GM12891 (cell line): ENCODE results near the gene PCDH1.

ENCODE experiments used
- DNase-seq: peaks from one replicate; pipeline ENCODE4 v3.0.0; 2011; ENCODE audit warnings: low spot score; ENCODE audit not compliant: insufficient read length
- FAIRE-seq: peaks from 2 replicates; lab custom pipeline; 2011; peaks lifted over from hg19 to GRCh38; lab: Jason Lieb, UNC
- PAX5 ChIP-seq: IDR thresholded peaks from 2 replicates; pipeline ENCODE4 v1.6.1; 2011; ENCODE audit warnings: low read length, moderate library complexity, mild to moderate bottlenecking; ENCODE audit not compliant: insufficient read depth, severe bottlenecking
- POLR2A ChIP-seq: IDR thresholded peaks from 2 replicates; pipeline ENCODE4 v1.6.1; 2011; ENCODE audit warnings: low read depth, low read length, control low read depth
- POLR2AphosphoS5 ChIP-seq: IDR thresholded peaks from 2 replicates; pipeline ENCODE4 v1.6.1; 2011; ENCODE audit warnings: low read depth, low read length, control low read depth
- POU2F2 ChIP-seq: IDR thresholded peaks from 2 replicates; pipeline ENCODE4 v1.6.1; 2011; ENCODE audit warnings: low read depth, mild to moderate bottlenecking, control low read depth, low read length, moderate library complexity
- SPI1 ChIP-seq: IDR thresholded peaks from 2 replicates; pipeline ENCODE4 v1.6.1; 2011; ENCODE audit warnings: low read depth, low read length, control low read depth
- TAF1 ChIP-seq: IDR thresholded peaks from 2 replicates; pipeline ENCODE4 v1.6.1; 2011; ENCODE audit warnings: low read depth, low read length, control low read depth

PCDH1 gene

DNA sequence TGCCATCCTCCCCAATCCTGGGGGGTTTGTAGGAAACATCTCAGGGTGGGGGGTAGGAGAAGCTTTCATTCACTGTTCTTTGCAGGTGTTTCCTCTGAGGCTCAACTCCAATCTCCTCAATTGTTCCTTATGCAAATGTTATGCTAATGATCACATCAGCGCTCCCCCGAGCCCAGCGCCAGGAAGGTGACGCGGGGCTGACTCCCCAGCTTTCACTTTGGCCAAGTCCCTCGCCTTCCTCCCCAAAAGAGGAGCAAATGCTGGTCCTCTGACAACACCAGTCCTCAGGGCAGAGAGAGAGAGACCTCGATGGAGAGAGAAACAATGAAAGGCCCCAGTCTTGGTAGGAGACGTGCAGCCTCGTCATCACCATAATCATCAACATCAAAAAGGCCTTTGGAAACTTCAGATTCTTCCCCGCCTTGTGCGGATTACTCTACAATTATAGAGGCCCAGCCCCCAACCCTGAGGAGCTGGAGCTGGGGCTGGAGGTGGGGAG is 39.1 kb downstream of the PCDH1 start:
- FAIRE-seq: no peak
- DNase-seq: no peak
- no peak for TF ChIP-seq SPI1
- 0 out of 2 replicates have a peak, but pooled peaks have one; percentile 49 for TF ChIP-seq POU2F2
- TF ChIP-seq POLR2AphosphoS5: no peak
- no peak for TF ChIP-seq PAX5

GRCh38 chr5:141838326-141839014 is 39.7 kb downstream of the PCDH1 start:
- FAIRE-seq (no peak), DNase-seq (no peak)
- TF ChIP-seq TAF1: no peak
- no peak for TF ChIP-seq POLR2A
- no peak for TF ChIP-seq POU2F2
- no peak for TF ChIP-seq PAX5
- no peak for TF ChIP-seq SPI1
- no peak for TF ChIP-seq POLR2AphosphoS5

DNA sequence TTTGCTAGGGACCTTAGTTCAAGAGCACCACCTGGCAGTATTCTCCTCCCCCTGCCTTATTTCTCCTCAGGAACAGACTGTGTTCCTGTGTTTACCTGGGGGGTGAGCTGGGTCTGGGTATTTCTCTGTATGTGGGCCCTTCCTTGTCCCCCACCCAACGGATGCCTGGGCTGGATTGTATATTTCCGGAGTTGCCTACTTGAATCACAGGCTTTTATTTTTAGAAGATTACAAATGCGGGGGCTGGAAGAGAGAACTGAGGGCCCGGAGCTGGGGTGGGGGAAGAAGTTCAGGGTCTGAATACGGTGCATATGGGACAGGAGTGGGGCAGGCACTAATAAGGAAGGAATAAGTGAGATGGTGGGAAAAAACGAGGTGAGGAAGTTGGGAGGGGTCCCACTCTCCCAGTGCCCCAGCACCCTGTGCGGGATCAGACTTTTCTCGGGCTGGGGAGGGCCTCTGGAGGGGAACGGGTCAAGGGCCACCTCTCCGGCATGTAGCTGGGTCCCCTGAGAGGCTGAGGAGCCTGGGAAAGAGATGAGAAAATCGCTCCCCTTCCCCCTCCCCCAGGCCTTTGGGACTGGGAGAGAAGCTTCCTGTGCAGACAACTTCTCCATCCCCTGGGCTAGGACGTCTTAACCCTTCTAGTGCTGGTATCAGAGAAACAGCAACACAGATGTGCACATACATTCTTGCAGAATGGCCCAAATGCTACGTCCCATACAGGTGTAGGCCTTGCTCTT is 42.1 kb downstream of the PCDH1 start:
- TF ChIP-seq POU2F2 (no peak), PAX5 (no peak), POLR2AphosphoS5 (no peak), SPI1 (no peak), POLR2A (no peak), TAF1 (no peak)
- no peak for FAIRE-seq
- DNase-seq: no peak

DNA sequence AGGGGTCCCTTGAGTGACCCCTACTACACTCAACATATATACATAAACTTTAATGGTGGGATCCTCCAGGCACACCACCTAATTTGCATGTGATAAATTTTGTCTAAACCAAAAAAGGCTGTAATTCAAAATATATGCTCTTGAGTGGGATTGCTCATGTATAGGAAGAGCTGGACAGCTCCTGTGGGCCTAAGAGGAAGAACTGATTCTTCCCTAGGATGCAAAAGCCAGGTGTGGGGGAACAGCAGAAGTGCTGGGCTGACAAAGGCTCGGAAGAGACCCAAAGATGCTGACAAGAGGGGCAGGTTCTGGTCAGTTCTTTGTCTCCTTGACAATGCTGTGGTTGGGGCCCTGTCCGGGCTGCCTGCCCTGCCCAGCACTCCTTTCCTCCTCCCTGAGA is 43.9 kb downstream of the PCDH1 start:
- no peak for TF ChIP-seq POLR2AphosphoS5
- no peak for TF ChIP-seq PAX5
- no peak for TF ChIP-seq SPI1
- TF ChIP-seq POLR2A: no peak
- TF ChIP-seq POU2F2: no peak
- no peak for TF ChIP-seq TAF1
- FAIRE-seq: no peak
- no peak for DNase-seq

DNA sequence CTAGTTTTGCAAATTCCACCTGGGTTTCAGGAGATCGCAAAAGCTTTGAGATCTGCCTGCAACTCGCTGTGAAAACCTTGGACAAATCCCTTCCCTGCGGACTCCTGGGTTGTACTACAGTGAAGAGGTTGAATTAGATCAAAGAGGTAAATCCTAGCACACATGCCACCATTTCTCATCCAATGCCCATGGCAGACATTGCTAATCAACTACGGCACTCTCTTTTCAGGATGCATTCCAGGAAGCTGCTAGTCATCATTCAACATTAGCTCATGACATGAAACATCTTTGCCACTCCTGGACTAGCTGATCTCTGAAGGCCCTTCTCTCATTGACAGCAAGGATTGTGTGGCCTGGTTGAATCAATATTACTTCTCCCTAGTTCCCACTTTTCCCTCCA is 46.1 kb downstream of the PCDH1 start:
- FAIRE-seq: no peak
- TF ChIP-seq PAX5: no peak
- no peak for TF ChIP-seq SPI1
- TF ChIP-seq TAF1: no peak
- no peak for TF ChIP-seq POU2F2
- TF ChIP-seq POLR2AphosphoS5: no peak
- TF ChIP-seq POLR2A: no peak
- DNase-seq: no peak

DNA sequence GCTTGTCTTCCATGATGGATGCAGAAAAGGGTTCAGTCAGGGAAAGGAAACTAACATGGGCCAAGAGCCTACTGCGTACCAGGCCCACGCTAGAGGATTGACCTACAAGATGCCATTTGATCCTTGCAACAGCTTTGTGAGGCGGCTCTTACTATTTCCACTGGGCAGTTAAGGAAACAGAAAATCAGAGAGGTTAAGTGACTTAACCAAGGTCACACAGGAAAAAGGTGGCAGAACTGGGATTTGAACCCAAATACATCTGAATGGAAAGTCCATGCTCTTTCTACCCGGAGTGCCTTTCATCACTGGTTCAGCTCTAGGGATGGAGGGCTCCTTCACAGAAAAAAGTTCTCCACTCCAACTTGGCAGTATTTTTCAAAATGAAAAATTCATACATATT is 50.0 kb downstream of the PCDH1 start:
- no peak for DNase-seq
- no peak for FAIRE-seq
- TF ChIP-seq POU2F2 (no peak), PAX5 (no peak), POLR2AphosphoS5 (no peak), POLR2A (no peak), TAF1 (no peak), SPI1 (no peak)

DNA sequence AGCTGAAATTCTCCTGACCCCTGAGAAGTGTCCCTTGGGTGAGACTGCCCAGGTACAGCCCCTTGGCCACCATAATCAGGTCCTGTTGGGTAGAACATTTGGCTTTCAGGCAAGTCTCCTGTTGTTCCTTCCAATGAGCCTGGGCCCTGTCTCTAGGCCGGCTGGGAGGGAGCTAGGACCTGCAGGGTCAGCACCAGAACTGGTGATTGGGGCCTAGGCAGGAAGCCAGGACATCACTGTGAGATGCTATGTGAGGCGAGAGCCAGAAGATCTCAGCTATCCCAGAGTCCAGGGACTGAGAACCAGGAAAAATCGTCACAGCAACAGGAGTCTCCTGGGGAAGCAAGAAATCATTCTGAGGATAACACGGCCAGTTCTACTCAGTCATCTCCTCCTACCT is 51.5 kb downstream of the PCDH1 start:
- FAIRE-seq (no peak), DNase-seq (no peak)
- TF ChIP-seq TAF1: no peak
- no peak for TF ChIP-seq PAX5
- no peak for TF ChIP-seq POLR2AphosphoS5
- no peak for TF ChIP-seq POLR2A
- no peak for TF ChIP-seq POU2F2
- TF ChIP-seq SPI1: no peak

DNA sequence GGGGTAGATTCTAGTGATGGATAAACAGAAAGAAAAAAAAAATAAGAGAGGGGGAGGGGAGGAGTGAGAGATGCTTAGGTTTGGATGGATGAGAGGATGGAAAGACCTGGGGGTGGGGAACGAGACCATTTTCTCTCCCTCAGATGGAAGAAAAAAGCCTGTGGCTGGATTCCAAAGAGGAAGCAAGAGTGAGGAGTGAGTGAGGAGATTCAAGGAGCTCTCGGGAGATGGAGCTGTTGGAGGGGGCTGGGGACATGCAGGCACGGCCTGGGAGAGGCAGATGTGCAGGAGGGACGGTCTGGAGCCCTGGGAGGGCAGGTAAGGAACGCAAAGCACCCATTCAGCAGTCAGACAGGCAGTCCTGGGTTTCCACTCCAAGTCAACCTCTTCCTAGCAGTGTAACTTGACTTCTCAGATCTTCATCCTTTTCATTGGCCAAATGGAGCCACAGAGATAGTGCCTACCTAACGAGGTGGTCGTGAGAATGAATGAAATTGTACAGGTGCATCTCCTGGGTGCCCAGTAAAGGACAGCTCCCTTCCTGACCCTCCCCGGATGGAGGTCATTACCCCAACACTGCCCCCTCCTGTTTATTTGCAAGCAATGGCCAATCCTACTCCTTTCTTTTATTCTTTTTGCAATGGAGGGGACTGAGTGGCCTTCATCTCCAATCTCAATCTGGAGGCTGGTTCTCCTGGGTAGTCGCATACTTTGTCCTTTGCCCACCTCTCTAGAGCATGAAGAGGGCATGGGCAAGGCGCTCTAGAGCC is 52.2 kb downstream of the PCDH1 start:
- DNase-seq: peak; percentile 41
- no peak for FAIRE-seq
- TF ChIP-seq POLR2A: no peak
- TF ChIP-seq TAF1: no peak
- TF ChIP-seq SPI1: no peak
- no peak for TF ChIP-seq PAX5
- TF ChIP-seq POU2F2: no peak
- TF ChIP-seq POLR2AphosphoS5: no peak

GRCh38 chr5:141825241-141825671 is 53.0 kb downstream of the PCDH1 start:
- TF ChIP-seq POLR2AphosphoS5 (no peak), PAX5 (no peak), POLR2A (no peak), POU2F2 (no peak), TAF1 (no peak), SPI1 (no peak)
- no peak for FAIRE-seq
- DNase-seq: no peak
